Measurements from ENCODE around the gene ZC3H10.

DNA sequence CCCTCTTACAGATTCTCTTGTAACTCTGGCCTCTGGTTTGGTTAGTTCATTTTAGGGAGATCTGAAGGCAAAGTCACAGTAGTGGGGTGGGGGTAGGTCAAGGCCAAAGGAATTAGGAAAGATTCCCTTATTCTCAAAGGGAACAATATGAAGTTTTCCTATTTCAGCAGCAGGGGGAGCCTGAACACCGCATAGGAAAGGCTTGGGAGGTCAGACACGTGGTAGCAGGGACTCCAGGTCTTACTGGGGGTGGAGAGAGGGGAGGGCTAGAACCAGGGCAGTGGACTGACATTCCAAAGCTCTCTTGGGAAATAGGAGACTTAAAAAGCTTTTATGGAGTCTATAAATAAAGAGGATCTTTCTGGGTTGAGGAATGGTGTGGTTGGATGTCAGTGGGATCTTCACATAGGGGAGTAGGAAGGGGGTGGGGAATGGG is 1.3 kb downstream of the ZC3H10 start:
- TF ChIP-seq, protein P1, sequence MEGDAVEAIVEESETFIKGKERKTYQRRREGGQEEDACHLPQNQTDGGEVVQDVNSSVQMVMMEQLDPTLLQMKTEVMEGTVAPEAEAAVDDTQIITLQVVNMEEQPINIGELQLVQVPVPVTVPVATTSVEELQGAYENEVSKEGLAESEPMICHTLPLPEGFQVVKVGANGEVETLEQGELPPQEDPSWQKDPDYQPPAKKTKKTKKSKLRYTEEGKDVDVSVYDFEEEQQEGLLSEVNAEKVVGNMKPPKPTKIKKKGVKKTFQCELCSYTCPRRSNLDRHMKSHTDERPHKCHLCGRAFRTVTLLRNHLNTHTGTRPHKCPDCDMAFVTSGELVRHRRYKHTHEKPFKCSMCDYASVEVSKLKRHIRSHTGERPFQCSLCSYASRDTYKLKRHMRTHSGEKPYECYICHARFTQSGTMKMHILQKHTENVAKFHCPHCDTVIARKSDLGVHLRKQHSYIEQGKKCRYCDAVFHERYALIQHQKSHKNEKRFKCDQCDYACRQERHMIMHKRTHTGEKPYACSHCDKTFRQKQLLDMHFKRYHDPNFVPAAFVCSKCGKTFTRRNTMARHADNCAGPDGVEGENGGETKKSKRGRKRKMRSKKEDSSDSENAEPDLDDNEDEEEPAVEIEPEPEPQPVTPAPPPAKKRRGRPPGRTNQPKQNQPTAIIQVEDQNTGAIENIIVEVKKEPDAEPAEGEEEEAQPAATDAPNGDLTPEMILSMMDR (IDR thresholded peaks at IDR 0.05), result peak; percentile 81 to 91 (median 87)
- TF ChIP-seq POLR2A (IDR thresholded peaks at IDR 0.05) (no peak), POLR2AphosphoS5 (IDR thresholded peaks at IDR 0.05) (peak; percentile 35 to 80 (median 44))

Measured in breast epithelium (tissue), 3 donors.